SJCRH30 (cell line): Measurements from ENCODE around the gene MRPL3. TPM values are rescaled to one million over a fixed set of nuclear protein-coding genes. Genes with fewer than 3 reads are reported as not detected.

Experiments used
- DNase-seq, 2 experiments: peaks; one replicate each; pipeline ENCODE4 v3.0.0-alpha.2; 2015 to 2020
- H3K27ac ChIP-seq: fragments of 250-450 bp; sonication (Bioruptor Pico); 2 replicates; pipeline ENCODE4 v1.5.1; 2020; ENCODE audit warnings: mild to moderate bottlenecking, moderate library complexity
- H3K27me3 ChIP-seq: fragments of 250-450 bp; sonication (Bioruptor Pico); 2 replicates; pipeline ENCODE4 v1.5.1; 2020; ENCODE audit warnings: mild to moderate bottlenecking, moderate library complexity
- H3K36me3 ChIP-seq: fragments of 250-450 bp; sonication (Bioruptor Pico); 2 replicates; pipeline ENCODE4 v1.5.1; 2020; ENCODE audit warnings: mild to moderate bottlenecking, moderate library complexity
- H3K4me1 ChIP-seq: fragments of 250-450 bp; sonication (Bioruptor Pico); 2 replicates; pipeline ENCODE4 v1.5.1; 2020; ENCODE audit warnings: mild to moderate bottlenecking, moderate library complexity
- H3K4me3 ChIP-seq: fragments of 250-450 bp; sonication (Bioruptor Pico); 2 replicates; pipeline ENCODE4 v1.5.1; 2020; ENCODE audit warnings: mild to moderate bottlenecking, moderate library complexity
- H3K9me3 ChIP-seq: fragments of 250-450 bp; sonication (Bioruptor Pico); replicated peaks from 2 replicates; pipeline ENCODE4 v1.5.1; 2020; ENCODE audit warnings: mild to moderate bottlenecking, moderate library complexity
- total RNA-seq: library from RNA; depleted of rRNA; stranded (reverse); fragments of >200 nt; shearing (Covaris generic); gene quantifications from 2 replicates; pipeline ENCODE4 v1.2.3, GENCODE V29; 2014; rRNA removed

MRPL3 gene
- total RNA-seq = 191 and 209 TPM in 2 replicates

- peak within 1 kb of the TSS; percentile 85 for H3K27ac ChIP-seq
- peak within 1 kb of the TSS; percentile 92 for H3K4me3 ChIP-seq
- H3K9me3 ChIP-seq = no peaks in the 10 kb centered on the region
- no peaks in the 10 kb centered on the region; the same call in 1 of the 2 replicates for H3K27me3 ChIP-seq
- 0 out of 2 replicates have a peak, but pooled peaks cover 7% of the 10 kb centered on the region for H3K4me1 ChIP-seq
- peaks cover 31% of the 10 kb centered on the region for H3K36me3 ChIP-seq
- peak; percentile 85 to 93 for DNase-seq
Observed at GRCh38 chr3:131502530-131503319, at the start of gene MRPL3. TSS of gene MRPL3 (minus strand) at chr3:131502971. CDS start at chr3:131502821, 150 bp downstream.

- Histone ChIP-seq H3K27me3 (no peaks in the 10 kb centered on the region), H3K27ac (no peak overlapping the region), H3K36me3 (no peaks in the 10 kb centered on the region), H3K4me1 (no peaks in the 10 kb centered on the region), H3K4me3 (no peak overlapping the region), H3K9me3 (no peaks in the 10 kb centered on the region)
- no peak for DNase-seq
Observed at GRCh38 chr3:131551761-131552160, 49.0 kb upstream of the MRPL3 start.

GRCh38 chr3:131550562-131551465, 48.0 kb upstream of the MRPL3 start:
- Histone ChIP-seq H3K9me3 (no peaks in the 10 kb centered on the region), H3K27ac (no peak overlapping the region), H3K4me3 (no peak overlapping the region), H3K27me3 (no peaks in the 10 kb centered on the region), H3K4me1 (no peaks in the 10 kb centered on the region), H3K36me3 (no peaks in the 10 kb centered on the region)
- no peak for DNase-seq

GRCh38 chr3:131549340-131549739, 46.6 kb upstream of the MRPL3 start:
- H3K36me3 ChIP-seq = no peaks in the 10 kb centered on the region
- DNase-seq = peak in 1 of 2 experiments; percentile 24
- no peaks in the 10 kb centered on the region for H3K27me3 ChIP-seq
- H3K4me1 ChIP-seq = no peaks in the 10 kb centered on the region
- no peak overlapping the region for H3K27ac ChIP-seq
- H3K9me3 ChIP-seq = no peaks in the 10 kb centered on the region
- no peak overlapping the region for H3K4me3 ChIP-seq

DNA sequence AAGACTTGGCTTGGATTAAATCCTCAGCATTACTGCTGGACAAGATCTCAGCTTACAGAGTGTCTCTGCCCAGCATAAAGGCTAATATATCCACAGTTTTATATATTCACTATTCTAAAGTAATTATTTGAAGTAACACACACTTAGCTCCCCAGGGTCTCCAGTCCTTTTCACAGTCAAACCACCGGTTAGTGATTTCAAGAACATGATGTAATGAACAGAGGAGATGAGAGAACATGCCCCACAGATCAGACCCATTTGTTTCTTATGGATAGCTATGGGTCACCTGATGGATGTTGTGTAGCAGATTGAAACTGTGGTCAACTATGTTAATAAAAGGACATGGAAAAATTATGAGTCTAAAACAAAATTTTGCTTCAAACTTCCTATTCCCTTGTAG, 44.8 kb upstream of the MRPL3 start:
- DNase-seq = no peak
- Histone ChIP-seq H3K4me1 (no peaks in the 10 kb centered on the region), H3K36me3 (no peaks in the 10 kb centered on the region), H3K9me3 (no peaks in the 10 kb centered on the region), H3K4me3 (no peak overlapping the region), H3K27me3 (no peaks in the 10 kb centered on the region), H3K27ac (no peak overlapping the region)

DNA sequence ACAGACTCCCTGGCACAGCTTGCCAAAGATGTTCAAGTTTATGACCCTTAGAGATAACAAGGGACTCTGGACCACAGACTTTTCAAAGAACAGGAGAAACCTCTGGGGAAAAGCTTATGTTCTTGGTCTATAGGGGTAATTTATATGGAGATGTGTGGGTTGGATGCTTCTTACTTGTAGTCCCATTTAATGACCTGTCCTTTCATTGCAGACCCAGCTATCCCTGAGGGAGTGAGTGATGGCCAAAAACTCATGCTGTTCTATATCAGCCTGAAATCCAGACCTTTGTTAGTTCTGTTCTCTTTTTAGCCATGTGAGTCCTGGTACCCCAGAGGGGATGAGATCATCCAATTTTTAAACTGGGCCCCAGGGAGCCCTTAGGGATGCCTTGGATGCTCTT, 43.7 kb upstream of the MRPL3 start:
- Histone ChIP-seq H3K27me3 (no peaks in the 10 kb centered on the region), H3K9me3 (no peaks in the 10 kb centered on the region), H3K4me1 (no peaks in the 10 kb centered on the region), H3K27ac (no peak overlapping the region), H3K4me3 (no peak overlapping the region), H3K36me3 (no peaks in the 10 kb centered on the region)
- no peak for DNase-seq

DNA sequence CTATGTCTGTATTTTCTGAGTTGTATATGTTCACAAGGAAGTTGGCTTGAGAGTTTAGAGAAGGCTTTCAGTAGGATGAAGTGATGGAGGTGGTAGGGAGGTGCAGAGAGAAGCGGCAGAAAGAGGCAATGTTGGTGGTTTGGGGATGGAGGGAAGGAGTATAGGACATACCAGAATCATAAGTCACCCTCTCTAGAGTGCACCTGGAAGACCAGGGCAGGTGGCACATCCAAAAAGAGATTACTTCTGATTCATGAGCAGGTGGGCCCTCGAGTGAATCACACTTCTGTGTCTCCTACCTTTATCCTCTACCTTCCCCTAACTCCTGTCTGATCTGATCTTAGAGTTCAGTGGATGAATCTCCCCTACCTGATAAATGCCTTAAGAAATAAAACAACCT, 41.8 kb upstream of the MRPL3 start:
- no peak overlapping the region for H3K27ac ChIP-seq
- H3K27me3 ChIP-seq = no peaks in the 10 kb centered on the region
- H3K4me1 ChIP-seq = no peaks in the 10 kb centered on the region
- DNase-seq = no peak
- no peaks in the 10 kb centered on the region for H3K36me3 ChIP-seq
- no peaks in the 10 kb centered on the region for H3K9me3 ChIP-seq
- H3K4me3 ChIP-seq = no peak overlapping the region

DNA sequence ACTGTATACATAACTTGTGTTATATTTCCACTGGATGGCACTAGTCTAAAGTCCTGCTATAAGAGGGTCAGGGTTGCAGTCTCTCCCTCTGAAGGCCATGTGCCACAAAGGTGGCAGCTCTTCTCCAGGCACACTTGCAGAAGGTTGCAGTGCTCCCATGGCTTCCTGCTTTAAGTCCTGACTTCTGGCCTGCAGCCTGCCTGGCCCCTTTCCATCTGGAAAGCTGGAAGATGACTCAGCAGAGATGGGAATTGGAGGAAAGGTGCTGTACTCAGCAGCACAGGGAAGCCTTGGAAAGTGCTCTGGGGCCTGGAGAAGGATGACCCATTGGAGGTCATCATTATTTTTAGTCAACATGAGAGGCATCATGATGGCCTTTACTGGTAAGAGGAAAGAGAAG, 40.9 kb upstream of the MRPL3 start:
- H3K27me3 ChIP-seq = no peaks in the 10 kb centered on the region
- peak in 1 of 2 experiments; percentile 8 for DNase-seq
- H3K27ac ChIP-seq = no peak overlapping the region
- H3K4me3 ChIP-seq = no peak overlapping the region
- no peaks in the 10 kb centered on the region for H3K9me3 ChIP-seq
- no peaks in the 10 kb centered on the region for H3K4me1 ChIP-seq
- no peaks in the 10 kb centered on the region for H3K36me3 ChIP-seq

- no peaks in the 10 kb centered on the region for H3K27me3 ChIP-seq
- H3K27ac ChIP-seq = no peak overlapping the region
- DNase-seq = no peak
- H3K4me1 ChIP-seq = no peaks in the 10 kb centered on the region
- no peak overlapping the region for H3K4me3 ChIP-seq
- no peaks in the 10 kb centered on the region for H3K9me3 ChIP-seq
- no peaks in the 10 kb centered on the region for H3K36me3 ChIP-seq
Observed at GRCh38 chr3:131541288-131541687, 38.5 kb upstream of the MRPL3 start.

DNA sequence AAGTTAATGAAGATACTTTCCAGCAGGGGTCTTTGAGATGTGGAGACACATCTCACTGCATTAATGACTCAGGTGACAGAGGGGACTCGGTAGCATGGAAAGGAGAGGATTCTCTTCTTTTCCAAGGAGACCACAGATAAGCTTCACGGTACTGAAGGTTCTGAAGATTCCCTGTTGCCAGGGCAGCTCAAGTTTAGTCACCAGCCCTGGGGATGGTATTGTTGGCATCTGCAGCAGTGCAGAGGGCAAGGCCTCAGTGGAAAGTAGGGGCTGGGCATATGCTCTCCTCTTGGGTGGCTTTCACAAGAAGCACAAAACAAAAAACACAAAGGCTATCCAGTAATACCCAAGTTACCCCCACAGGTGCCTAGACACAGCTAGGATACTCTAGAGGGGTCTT, 38.0 kb upstream of the MRPL3 start:
- H3K4me3 ChIP-seq = no peak overlapping the region

DNA sequence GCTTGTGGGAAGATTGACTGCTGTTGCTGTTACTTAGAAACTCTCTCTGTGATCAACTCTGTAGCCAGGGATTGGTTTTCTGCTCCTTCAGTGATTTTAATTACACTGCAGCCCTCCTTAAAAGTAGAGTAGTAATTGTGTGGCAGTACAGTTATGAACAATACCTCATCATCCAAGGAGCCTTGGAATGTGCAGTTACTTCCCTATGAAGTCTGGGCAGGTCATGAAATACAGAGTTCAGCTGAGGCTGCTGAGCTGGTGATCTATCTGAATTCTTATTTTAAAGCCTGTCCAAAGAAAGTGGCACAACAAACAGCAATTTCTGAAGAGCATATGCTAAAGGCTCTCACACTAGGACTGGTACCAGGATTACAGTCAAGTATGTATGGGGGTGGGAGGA, 37.4 kb upstream of the MRPL3 start:
- Histone ChIP-seq H3K27me3 (no peaks in the 10 kb centered on the region), H3K4me3 (no peak overlapping the region), H3K36me3 (no peaks in the 10 kb centered on the region), H3K27ac (no peak overlapping the region), H3K9me3 (no peaks in the 10 kb centered on the region), H3K4me1 (no peaks in the 10 kb centered on the region)
- no peak for DNase-seq

More for the DNA sequence above, 38.0 kb upstream of the MRPL3 start:
- H3K27me3 ChIP-seq = no peaks in the 10 kb centered on the region
- no peak overlapping the region for H3K27ac ChIP-seq
- no peak for DNase-seq
- H3K9me3 ChIP-seq = no peaks in the 10 kb centered on the region
- no peaks in the 10 kb centered on the region for H3K36me3 ChIP-seq
- no peaks in the 10 kb centered on the region for H3K4me1 ChIP-seq

DNA sequence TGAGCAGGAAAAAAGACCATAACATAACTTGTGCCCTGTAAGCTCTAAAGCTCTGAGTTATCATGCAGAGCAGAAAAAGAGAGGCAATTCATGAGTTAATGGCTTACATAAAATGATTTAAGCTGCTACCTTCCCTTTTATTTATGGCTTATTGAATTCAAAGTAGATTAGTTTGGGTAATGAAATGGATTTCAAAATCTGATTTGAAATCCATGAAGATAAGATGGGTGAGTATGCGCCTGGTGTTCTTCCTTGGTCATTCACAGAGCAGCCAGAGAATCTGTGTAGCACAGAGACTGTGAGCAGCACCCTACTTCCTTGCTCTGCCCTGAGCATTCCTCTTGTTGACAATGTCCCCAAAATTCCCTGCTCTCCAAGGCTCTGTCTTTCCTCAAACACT, 36.2 kb upstream of the MRPL3 start:
- no peak overlapping the region for H3K4me3 ChIP-seq
- no peaks in the 10 kb centered on the region for H3K27me3 ChIP-seq
- no peak overlapping the region for H3K27ac ChIP-seq
- H3K9me3 ChIP-seq = no peaks in the 10 kb centered on the region
- H3K4me1 ChIP-seq = no peaks in the 10 kb centered on the region
- no peak for DNase-seq
- no peaks in the 10 kb centered on the region for H3K36me3 ChIP-seq

DNA sequence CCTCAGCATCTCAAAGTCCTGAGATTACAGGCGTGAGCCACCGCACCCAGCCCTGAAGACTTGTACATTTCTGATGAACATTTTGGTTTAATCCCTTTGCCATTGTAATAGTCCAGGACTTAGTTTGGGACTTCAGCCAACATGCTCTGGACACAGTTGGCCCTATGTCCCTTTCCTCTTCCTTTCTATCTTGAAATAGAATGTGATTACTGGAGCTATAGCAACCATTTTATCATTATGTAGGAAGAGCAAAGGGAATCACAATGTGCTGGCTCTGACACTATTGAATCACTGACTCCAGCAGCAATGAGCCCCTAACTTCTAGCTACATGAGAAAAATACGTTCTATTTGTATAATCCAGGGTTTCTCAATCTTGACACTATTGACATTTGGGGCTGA, 34.8 kb upstream of the MRPL3 start:
- Histone ChIP-seq H3K27ac (no peak overlapping the region), H3K36me3 (no peaks in the 10 kb centered on the region), H3K27me3 (no peaks in the 10 kb centered on the region), H3K4me1 (no peaks in the 10 kb centered on the region), H3K9me3 (no peaks in the 10 kb centered on the region), H3K4me3 (no peak overlapping the region)
- no peak for DNase-seq

GRCh38 chr3:131535596-131535995, 32.8 kb upstream of the MRPL3 start:
- no peaks in the 10 kb centered on the region for H3K4me1 ChIP-seq
- H3K9me3 ChIP-seq = no peaks in the 10 kb centered on the region
- H3K27me3 ChIP-seq = 0 out of 2 replicates have a peak, but pooled peaks cover 3% of the 10 kb centered on the region
- H3K27ac ChIP-seq = no peak overlapping the region
- H3K4me3 ChIP-seq = no peak overlapping the region
- no peaks in the 10 kb centered on the region for H3K36me3 ChIP-seq
- DNase-seq = peak in 1 of 2 experiments; percentile 9

- no peaks in the 10 kb centered on the region for H3K9me3 ChIP-seq
- H3K27ac ChIP-seq = no peak overlapping the region
- H3K4me1 ChIP-seq = no peaks in the 10 kb centered on the region
- no peaks in the 10 kb centered on the region for H3K36me3 ChIP-seq
- 0 out of 2 replicates have a peak, but pooled peaks cover 3% of the 10 kb centered on the region for H3K27me3 ChIP-seq
- H3K4me3 ChIP-seq = no peak overlapping the region
- no peak for DNase-seq
Observed at GRCh38 chr3:131535131-131535530, 32.4 kb upstream of the MRPL3 start.
